K562 (cell line): ENCODE data around the gene BRWD1. TPM values are rescaled to one million over a fixed set of nuclear protein-coding genes. Genes with fewer than 3 reads are reported as not detected.

ENCODE experiments used
- CREM ChIP-seq: IDR thresholded peaks from 2 replicates; pipeline ENCODE4 v1.6.1; 2014; ENCODE audit warnings: antibody characterized with exemption, low read depth
- MAZ ChIP-seq, 2 experiments: fragments of 450-650 bp in 1 of 2; sonication (generic) in 1 of 2; formaldehyde crosslinking; IDR thresholded peaks in 1 of 2; conservative IDR thresholded peaks in 1 of 2; 2 replicates each; pipeline versions ENCODE4 v1.4.0 to v1.5.0; 2020; ENCODE audit warnings: mild to moderate bottlenecking in 1 of 2, missing genetic modification reagents in 1 of 2
- MCM7 ChIP-seq, 2 experiments: fragments of 450-650 bp; IDR thresholded peaks; 2 replicates each; pipeline ENCODE4 v1.6.1; 2016 to 2018
- POLR2H ChIP-seq: IDR thresholded peaks from 2 replicates; pipeline ENCODE4 v1.6.1; 2016; ENCODE audit warnings: missing genetic modification characterization, low read depth, mild to moderate bottlenecking, control low read depth, missing compliant biosample characterization, moderate library complexity
- TRIM24 ChIP-seq, 2 experiments: fragments of 450-650 bp; IDR thresholded peaks; 2 replicates each; pipeline ENCODE4 v1.6.1; 2016
- U2AF2 ChIP-seq: fragments of 200-400 bp; formaldehyde crosslinking; optimal IDR thresholded peaks from 2 replicates; pipeline ENCODE3; 2017; ENCODE audit warnings: low read depth, mild to moderate bottlenecking, low read length
- ZNF584 ChIP-seq: fragments of 200-800 bp; sonication (Bioruptor generic); IDR thresholded peaks from 2 replicates; pipeline ENCODE4 v1.6.1; 2016; ENCODE audit warnings: low read depth, mild to moderate bottlenecking, missing genetic modification characterization, missing compliant biosample characterization
- polyA plus RNA-seq, 8 experiments: library from polyadenylated mRNA; depleted of rRNA in 4 of 8; stranded (reverse) in 5 of 8; unstranded in 3 of 8; fragments of >200 nt; fragmentation: Nextera tagmentation in 2 of 8; fragmentation: Illumina TruSeq in 1 of 8; extraction: Ambion mirVana in 2 of 8; extraction: Trizol in 1 of 8; gene quantifications; 2 replicates each; pipeline versions ENCODE4 v1.2.1 to v1.2.3, GENCODE V29; 2011 to 2014; ENCODE audit warnings: inconsistent platforms in 1 of 8, missing spikeins in 1 of 8
- total RNA-seq, 7 experiments: library from RNA; depleted of rRNA in 6 of 7; stranded (reverse); fragments of >200 nt in 6 of 7; fragmentation: Illumina TruSeq in 2 of 7; extraction: Trizol in 2 of 7; gene quantifications; 2 replicates each; pipeline versions ENCODE4 v1.2.1 to v1.2.3, GENCODE V29; 2011 to 2021; ENCODE audit warnings: low replicate concordance in 1 of 7
- TF ChIP-seq, protein P1 (sequence below), 2 experiments: fragments of 450-650 bp; formaldehyde crosslinking in 1 of 2; IDR thresholded peaks; 2 replicates each; pipeline versions ENCODE4 v1.4.0 to v1.6.1; 2014 to 2020; ENCODE audit warnings: mild to moderate bottlenecking in 2 of 2, borderline replicate concordance in 1 of 2, low read depth in 1 of 2
- TF ChIP-seq, protein P2 (sequence below): fragments of 250-450 bp; sonication (Bioruptor Pico); IDR thresholded peaks from 2 replicates; pipeline ENCODE4 v1.4.0; 2020; ENCODE audit warnings: mild to moderate bottlenecking
- TF ChIP-seq, protein P3 (sequence below), 2 experiments: fragments of 450-650 bp; IDR thresholded peaks; 2 replicates each; pipeline ENCODE4 v1.6.1; 2018; ENCODE audit warnings: mild to moderate bottlenecking in 2 of 2, low read depth in 1 of 2; ENCODE audit not compliant: partially characterized antibody in 2 of 2

The BRWD1 gene
- total and polyA plus RNA-seq, 9 of the 15 experiments (the other 6 are each of a cell fraction or from before 2014, with no cell fraction given) = 10.1 to 60.2 (median 34.1) TPM

DNA sequence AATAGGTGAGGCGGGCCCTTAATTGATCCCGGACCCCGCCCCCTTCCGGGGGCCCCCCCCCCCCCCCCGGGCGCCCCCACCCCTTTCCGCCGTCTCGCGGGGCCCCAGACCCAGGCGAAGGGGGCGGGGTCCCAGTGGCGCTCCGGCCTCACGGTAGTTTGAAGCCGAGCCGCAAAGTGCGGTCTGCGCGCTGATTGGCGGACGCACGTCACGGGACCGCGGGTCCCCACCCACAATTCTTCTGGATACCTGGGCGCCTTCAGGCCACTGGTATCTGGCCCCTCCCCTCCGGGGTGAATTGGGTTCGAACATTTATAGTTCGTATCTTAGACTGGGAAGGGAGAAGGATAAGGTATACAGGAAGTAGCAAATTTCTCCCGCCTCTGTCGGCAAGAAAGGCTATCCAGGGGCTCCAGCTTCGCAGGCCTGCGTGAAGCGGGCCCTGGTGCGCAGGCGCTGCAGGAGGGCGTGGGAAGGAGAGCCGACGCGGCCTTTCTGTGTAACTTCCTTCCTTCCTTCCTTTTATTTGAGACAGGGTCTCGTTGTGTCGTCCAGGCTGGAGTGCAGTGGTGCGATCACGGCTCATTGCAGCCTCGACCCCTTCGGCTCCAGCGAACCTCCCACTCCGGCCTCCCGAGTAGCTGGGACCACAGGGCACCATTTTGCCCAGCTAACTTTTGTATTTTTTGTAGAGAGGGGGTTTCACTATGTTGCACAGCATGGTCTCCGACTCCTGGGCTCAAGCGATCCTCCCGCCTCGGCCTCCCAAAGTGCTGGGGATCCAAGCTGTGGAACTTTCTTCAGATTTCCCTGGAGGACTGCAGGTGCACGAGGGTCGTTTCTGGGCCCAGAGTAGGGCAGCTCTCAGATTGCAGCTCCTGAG is 36.0 kb upstream of the BRWD1 start (continued):
- TF ChIP-seq, protein P1, sequence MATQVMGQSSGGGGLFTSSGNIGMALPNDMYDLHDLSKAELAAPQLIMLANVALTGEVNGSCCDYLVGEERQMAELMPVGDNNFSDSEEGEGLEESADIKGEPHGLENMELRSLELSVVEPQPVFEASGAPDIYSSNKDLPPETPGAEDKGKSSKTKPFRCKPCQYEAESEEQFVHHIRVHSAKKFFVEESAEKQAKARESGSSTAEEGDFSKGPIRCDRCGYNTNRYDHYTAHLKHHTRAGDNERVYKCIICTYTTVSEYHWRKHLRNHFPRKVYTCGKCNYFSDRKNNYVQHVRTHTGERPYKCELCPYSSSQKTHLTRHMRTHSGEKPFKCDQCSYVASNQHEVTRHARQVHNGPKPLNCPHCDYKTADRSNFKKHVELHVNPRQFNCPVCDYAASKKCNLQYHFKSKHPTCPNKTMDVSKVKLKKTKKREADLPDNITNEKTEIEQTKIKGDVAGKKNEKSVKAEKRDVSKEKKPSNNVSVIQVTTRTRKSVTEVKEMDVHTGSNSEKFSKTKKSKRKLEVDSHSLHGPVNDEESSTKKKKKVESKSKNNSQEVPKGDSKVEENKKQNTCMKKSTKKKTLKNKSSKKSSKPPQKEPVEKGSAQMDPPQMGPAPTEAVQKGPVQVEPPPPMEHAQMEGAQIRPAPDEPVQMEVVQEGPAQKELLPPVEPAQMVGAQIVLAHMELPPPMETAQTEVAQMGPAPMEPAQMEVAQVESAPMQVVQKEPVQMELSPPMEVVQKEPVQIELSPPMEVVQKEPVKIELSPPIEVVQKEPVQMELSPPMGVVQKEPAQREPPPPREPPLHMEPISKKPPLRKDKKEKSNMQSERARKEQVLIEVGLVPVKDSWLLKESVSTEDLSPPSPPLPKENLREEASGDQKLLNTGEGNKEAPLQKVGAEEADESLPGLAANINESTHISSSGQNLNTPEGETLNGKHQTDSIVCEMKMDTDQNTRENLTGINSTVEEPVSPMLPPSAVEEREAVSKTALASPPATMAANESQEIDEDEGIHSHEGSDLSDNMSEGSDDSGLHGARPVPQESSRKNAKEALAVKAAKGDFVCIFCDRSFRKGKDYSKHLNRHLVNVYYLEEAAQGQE (IDR thresholded peaks at IDR 0.05; ENCODE audit: borderline replicate concordance) = peak; percentile 38; the same call in 1 of the 2 replicates
- TF ChIP-seq, protein P1 (CRISPR knock-in tag; IDR thresholded peaks at IDR 0.05; ENCODE audit: low read depth) = 0 out of 2 replicates have a peak, but pooled peaks have one; percentile 51
- TF ChIP-seq MAZ (CRISPR knock-in tag; conservative IDR thresholded peaks at IDR 0.05 in 1 of 2, IDR thresholded peaks at IDR 0.05 in 1 of 2) = peak in 1 of 2 experiments; percentile 60; a peak in 3 of 4 replicates
- TF ChIP-seq CREM = peak; percentile 96
- peak in 1 of 2 experiments; percentile 53; a peak in 1 of 4 replicates for TF ChIP-seq TRIM24 (IDR thresholded peaks at IDR 0.05)
- no peak for TF ChIP-seq U2AF2
- peak; percentile 87 for TF ChIP-seq POLR2H (tag)
- peak; percentile 45 for TF ChIP-seq ZNF584 (CRISPR knock-in tag)
- no peak for TF ChIP-seq MCM7 (IDR thresholded peaks at IDR 0.05)
- TF ChIP-seq, protein P2, sequence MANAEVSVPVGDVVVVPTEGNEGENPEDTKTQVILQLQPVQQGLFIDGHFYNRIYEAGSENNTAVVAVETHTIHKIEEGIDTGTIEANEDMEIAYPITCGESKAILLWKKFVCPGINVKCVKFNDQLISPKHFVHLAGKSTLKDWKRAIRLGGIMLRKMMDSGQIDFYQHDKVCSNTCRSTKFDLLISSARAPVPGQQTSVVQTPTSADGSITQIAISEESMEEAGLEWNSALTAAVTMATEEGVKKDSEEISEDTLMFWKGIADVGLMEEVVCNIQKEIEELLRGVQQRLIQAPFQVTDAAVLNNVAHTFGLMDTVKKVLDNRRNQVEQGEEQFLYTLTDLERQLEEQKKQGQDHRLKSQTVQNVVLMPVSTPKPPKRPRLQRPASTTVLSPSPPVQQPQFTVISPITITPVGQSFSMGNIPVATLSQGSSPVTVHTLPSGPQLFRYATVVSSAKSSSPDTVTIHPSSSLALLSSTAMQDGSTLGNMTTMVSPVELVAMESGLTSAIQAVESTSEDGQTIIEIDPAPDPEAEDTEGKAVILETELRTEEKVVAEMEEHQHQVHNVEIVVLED (CRISPR knock-in tag) = no peak
- TF ChIP-seq, protein P3, sequence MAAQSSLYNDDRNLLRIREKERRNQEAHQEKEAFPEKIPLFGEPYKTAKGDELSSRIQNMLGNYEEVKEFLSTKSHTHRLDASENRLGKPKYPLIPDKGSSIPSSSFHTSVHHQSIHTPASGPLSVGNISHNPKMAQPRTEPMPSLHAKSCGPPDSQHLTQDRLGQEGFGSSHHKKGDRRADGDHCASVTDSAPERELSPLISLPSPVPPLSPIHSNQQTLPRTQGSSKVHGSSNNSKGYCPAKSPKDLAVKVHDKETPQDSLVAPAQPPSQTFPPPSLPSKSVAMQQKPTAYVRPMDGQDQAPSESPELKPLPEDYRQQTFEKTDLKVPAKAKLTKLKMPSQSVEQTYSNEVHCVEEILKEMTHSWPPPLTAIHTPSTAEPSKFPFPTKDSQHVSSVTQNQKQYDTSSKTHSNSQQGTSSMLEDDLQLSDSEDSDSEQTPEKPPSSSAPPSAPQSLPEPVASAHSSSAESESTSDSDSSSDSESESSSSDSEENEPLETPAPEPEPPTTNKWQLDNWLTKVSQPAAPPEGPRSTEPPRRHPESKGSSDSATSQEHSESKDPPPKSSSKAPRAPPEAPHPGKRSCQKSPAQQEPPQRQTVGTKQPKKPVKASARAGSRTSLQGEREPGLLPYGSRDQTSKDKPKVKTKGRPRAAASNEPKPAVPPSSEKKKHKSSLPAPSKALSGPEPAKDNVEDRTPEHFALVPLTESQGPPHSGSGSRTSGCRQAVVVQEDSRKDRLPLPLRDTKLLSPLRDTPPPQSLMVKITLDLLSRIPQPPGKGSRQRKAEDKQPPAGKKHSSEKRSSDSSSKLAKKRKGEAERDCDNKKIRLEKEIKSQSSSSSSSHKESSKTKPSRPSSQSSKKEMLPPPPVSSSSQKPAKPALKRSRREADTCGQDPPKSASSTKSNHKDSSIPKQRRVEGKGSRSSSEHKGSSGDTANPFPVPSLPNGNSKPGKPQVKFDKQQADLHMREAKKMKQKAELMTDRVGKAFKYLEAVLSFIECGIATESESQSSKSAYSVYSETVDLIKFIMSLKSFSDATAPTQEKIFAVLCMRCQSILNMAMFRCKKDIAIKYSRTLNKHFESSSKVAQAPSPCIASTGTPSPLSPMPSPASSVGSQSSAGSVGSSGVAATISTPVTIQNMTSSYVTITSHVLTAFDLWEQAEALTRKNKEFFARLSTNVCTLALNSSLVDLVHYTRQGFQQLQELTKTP (IDR thresholded peaks at IDR 0.05; ENCODE audit: low read depth in 1 of 2, partially characterized antibody in 2 of 2) = peak; percentile 66 to 81
